ENCODE measurements around the gene EHBP1. TPM values are rescaled to one million over a fixed set of nuclear protein-coding genes. Genes with fewer than 3 reads are reported as not detected.

The EHBP1 gene
- total RNA-seq, 4 donors from 2014 or later, result 195 to 367 (median 212) TPM

- H3K36me3 ChIP-seq, result peaks cover 0 to 85% (median 4%) of the 10 kb centered on the region in 3 donors
- no peak overlapping the region for H3K27ac ChIP-seq
- WGBS, 2 donors, result 86 to 88% methylated on average over 2 of the region's 2 CpGs
Measured at GRCh38 chr2:63027220-63027619, 321.7 kb downstream of the EHBP1 start.

GRCh38 chr2:63029058-63029457 lies 323.5 kb downstream of the EHBP1 start:
- WGBS, 2 donors, result 89 to 97% methylated on average over 1 of the region's 1 CpG
- no peaks in the 10 kb centered on the region for H3K4me1 ChIP-seq
- peaks cover 0 to 69% (median 0%) of the 10 kb centered on the region in 3 donors for H3K36me3 ChIP-seq
- H3K27me3 ChIP-seq, result no peaks in the 10 kb centered on the region
- H3K9me3 ChIP-seq, result no peaks in the 10 kb centered on the region
- H3K27ac ChIP-seq, result no peak overlapping the region
- no peak for DNase-seq (ENCODE audit: low spot score in 2 of 2)
- H3K4me3 ChIP-seq, result no peak overlapping the region
- TF ChIP-seq CTCF (IDR thresholded peaks at IDR 0.05) (no peak), POLR2A (IDR thresholded peaks at IDR 0.05) (no peak), EP300 (IDR thresholded peaks at IDR 0.05) (no peak)

More at GRCh38 chr2:63027220-63027619, 321.7 kb downstream of the EHBP1 start:
- no peaks in the 10 kb centered on the region for H3K27me3 ChIP-seq
- no peaks in the 10 kb centered on the region for H3K4me1 ChIP-seq
- TF ChIP-seq POLR2A (IDR thresholded peaks at IDR 0.05), result no peak
- H3K9me3 ChIP-seq, result no peaks in the 10 kb centered on the region
- H3K4me3 ChIP-seq, result no peak overlapping the region
- no peak for DNase-seq (ENCODE audit: low spot score in 2 of 2)

- Histone ChIP-seq H3K4me3 (no peak overlapping the region), H3K36me3 (peaks cover 0 to 31% (median 0%) of the 10 kb centered on the region in 3 donors), H3K9me3 (no peaks in the 10 kb centered on the region), H3K27me3 (no peaks in the 10 kb centered on the region), H3K27ac (no peak overlapping the region), H3K4me1 (peaks cover 0 to 15% (median 0%) of the 10 kb centered on the region in 4 donors)
- TF ChIP-seq EP300 (IDR thresholded peaks at IDR 0.05), result no peak
- no peak for TF ChIP-seq POLR2A (IDR thresholded peaks at IDR 0.05)
- no peak for TF ChIP-seq CTCF (IDR thresholded peaks at IDR 0.05)
- 46 to 51% methylated on average over 4 of the region's 4 CpGs for WGBS, 2 donors
- no peak for DNase-seq (ENCODE audit: low spot score in 2 of 2)
Measured at GRCh38 chr2:63034526-63034925, 329.0 kb downstream of the EHBP1 start.

- H3K36me3 ChIP-seq, result peaks cover 0 to 25% (median 0%) of the 10 kb centered on the region in 3 donors
- no peak for DNase-seq (ENCODE audit: low spot score in 2 of 2)
- TF ChIP-seq POLR2A (IDR thresholded peaks at IDR 0.05) (no peak), CTCF (IDR thresholded peaks at IDR 0.05) (no peak), EP300 (IDR thresholded peaks at IDR 0.05) (no peak)
- H3K9me3 ChIP-seq, result no peaks in the 10 kb centered on the region
- H3K4me1 ChIP-seq, result peaks cover 0 to 15% (median 0%) of the 10 kb centered on the region in 4 donors
- 98 to 100% methylated on average over 2 of the region's 2 CpGs for WGBS, 2 donors
- H3K4me3 ChIP-seq, result no peak overlapping the region
- H3K27me3 ChIP-seq, result no peaks in the 10 kb centered on the region
- no peak overlapping the region for H3K27ac ChIP-seq
Measured at GRCh38 chr2:63035169-63035568, 329.7 kb downstream of the EHBP1 start.

GRCh38 chr2:63035660-63036059 lies 330.1 kb downstream of the EHBP1 start:
- DNase-seq (ENCODE audit: low spot score in 2 of 2), result no peak
- H3K36me3 ChIP-seq, result peaks cover 0 to 25% (median 0%) of the 10 kb centered on the region in 3 donors
- no peak overlapping the region for H3K4me3 ChIP-seq
- whole genome bisulfite sequencing, 2 donors, result 65 to 70% methylated on average over 4 of the region's 4 CpGs
- no peak overlapping the region for H3K27ac ChIP-seq
- H3K4me1 ChIP-seq, result peaks cover 0 to 15% (median 0%) of the 10 kb centered on the region in 4 donors
- no peak for TF ChIP-seq EP300 (IDR thresholded peaks at IDR 0.05)
- TF ChIP-seq CTCF (IDR thresholded peaks at IDR 0.05), result no peak
- TF ChIP-seq POLR2A (IDR thresholded peaks at IDR 0.05), result no peak
- H3K9me3 ChIP-seq, result no peaks in the 10 kb centered on the region
- no peaks in the 10 kb centered on the region for H3K27me3 ChIP-seq

GRCh38 chr2:63038034-63038433 lies 332.5 kb downstream of the EHBP1 start:
- Histone ChIP-seq H3K27ac (no peak overlapping the region), H3K36me3 (peaks cover 0 to 27% (median 0%) of the 10 kb centered on the region in 3 donors), H3K4me1 (peaks cover 0 to 15% (median 0%) of the 10 kb centered on the region in 4 donors), H3K27me3 (no peaks in the 10 kb centered on the region), H3K4me3 (no peak overlapping the region), H3K9me3 (no peaks in the 10 kb centered on the region)
- DNase-seq (ENCODE audit: low spot score in 2 of 2), result no peak
- WGBS, 2 donors, result 93 to 94% methylated on average over 4 of the region's 4 CpGs
- TF ChIP-seq POLR2A (IDR thresholded peaks at IDR 0.05), result no peak
- TF ChIP-seq EP300 (IDR thresholded peaks at IDR 0.05), result no peak
